Measurements from ENCODE around the gene GMIP.
"Not testable (repeated sequence)": the region's sequence is repeated elsewhere in the genome, so short reads cannot be mapped to it uniquely, and the experiment has no call there.

GMIP gene

GRCh38 chr19:19606686-19607085, 36.8 kb downstream of the GMIP start:
- DNase-seq, result not testable (repeated sequence)

GRCh38 chr19:19606021-19606420, 37.4 kb downstream of the GMIP start:
- DNase-seq, result no peak

GRCh38 chr19:19602713-19603324, 40.6 kb downstream of the GMIP start:
- DNase-seq, result no peak

GRCh38 chr19:19602136-19602712, 41.2 kb downstream of the GMIP start:
- peak in 1 of 2 experiments; percentile 27 for DNase-seq

GRCh38 chr19:19600793-19601330, 42.6 kb downstream of the GMIP start:
- DNase-seq, result no peak

GRCh38 chr19:19598728-19599451, 44.6 kb downstream of the GMIP start:
- peak; percentile 46 to 61 for DNase-seq

GRCh38 chr19:19597809-19598306, 45.6 kb downstream of the GMIP start:
- peak in 1 of 2 experiments; percentile 62 for DNase-seq

GRCh38 chr19:19595171-19595701, 48.2 kb downstream of the GMIP start:
- DNase-seq, result no peak

- peak in 1 of 2 experiments; percentile 50 for DNase-seq
Observed at GRCh38 chr19:19594381-19594780, 49.1 kb downstream of the GMIP start.

- no peak for DNase-seq
Observed at GRCh38 chr19:19592690-19593089, 50.8 kb downstream of the GMIP start.

- DNase-seq, result peak; percentile 70 to 77
Observed at GRCh38 chr19:19591133-19591825, 52.2 kb downstream of the GMIP start.

GRCh38 chr19:19588546-19588945, 54.9 kb downstream of the GMIP start:
- no peak for DNase-seq

- DNase-seq, result no peak
Observed at GRCh38 chr19:19587771-19588170, 55.7 kb downstream of the GMIP start.

- no peak for DNase-seq
Observed at GRCh38 chr19:19584356-19584755, 59.1 kb downstream of the GMIP start.

GRCh38 chr19:19582471-19582870, 61.0 kb downstream of the GMIP start:
- no peak for DNase-seq

- no peak for DNase-seq
Observed at GRCh38 chr19:19581391-19581790, 62.1 kb downstream of the GMIP start.

GRCh38 chr19:19580418-19580817, 63.0 kb downstream of the GMIP start:
- no peak for DNase-seq

- no peak for DNase-seq
Observed at GRCh38 chr19:19579533-19580361, 63.7 kb downstream of the GMIP start.

Measured in activated CD4-positive, alpha-beta T cell treated with anti-CD3 and anti-CD28 coated beads, Interleukin-2, amount 50 U/mL, for 48 hours (primary cell).